ENCODE measurements around the gene EMILIN2. TPM values are rescaled to one million over a fixed set of nuclear protein-coding genes. Genes with fewer than 3 reads are reported as not detected.

Gene EMILIN2
- total and polyA plus RNA-seq, 2 of the 13 experiments (the other 11 are each of a cell fraction or from before 2014, with no cell fraction given): 7.6 to 8.2 TPM

GRCh38 chr18:2906704-2907549 lies 60.1 kb downstream of the EMILIN2 start (continued):
- TF ChIP-seq REST (IDR thresholded peaks at IDR 0.05; ENCODE audit: borderline replicate concordance in 1 of 2, low read depth in 1 of 2, low read length in 2 of 2): no peak
- no peak for TF ChIP-seq ZNF275 (CRISPR knock-in tag; IDR thresholded peaks at IDR 0.05; ENCODE audit: borderline replicate concordance)
- TF ChIP-seq ZGPAT (CRISPR knock-in tag; IDR thresholded peaks at IDR 0.05): no peak
- no peak for TF ChIP-seq ZNF720 (CRISPR knock-in tag; IDR thresholded peaks at IDR 0.05)
- no peak for TF ChIP-seq MED13 (CRISPR knock-in tag; IDR thresholded peaks at IDR 0.05)
- peak; percentile 55 for TF ChIP-seq GABPA (IDR thresholded peaks at IDR 0.05; ENCODE audit: low read depth, low read length)
- TF ChIP-seq GABPA (CRISPR knock-in tag; IDR thresholded peaks at IDR 0.05; ENCODE audit: low read depth): peak; percentile 51
- TF ChIP-seq TP53 (CRISPR knock-in tag; conservative IDR thresholded peaks at IDR 0.05): 0 out of 2 replicates have a peak, but pooled peaks have one; percentile 23
- peak; percentile 29; the same call in 1 of the 2 replicates for TF ChIP-seq POLR2AphosphoS5 (IDR thresholded peaks at IDR 0.05; ENCODE audit: low read depth, low read length)
- peak; percentile 26; the same call in 1 of the 2 replicates for TF ChIP-seq DRAP1 (CRISPR knock-in tag; IDR thresholded peaks at IDR 0.05)
- no peak for TF ChIP-seq LRRFIP1 (CRISPR knock-in tag; conservative IDR thresholded peaks at IDR 0.05)
- TF ChIP-seq FOSL2 (CRISPR knock-in tag; IDR thresholded peaks at IDR 0.05): no peak
- no peak for TF ChIP-seq PLRG1 (conservative IDR thresholded peaks at IDR 0.05)
- TF ChIP-seq ZBTB20 (CRISPR knock-in tag; IDR thresholded peaks at IDR 0.05; ENCODE audit: borderline replicate concordance, low read depth): no peak
- TF ChIP-seq ZNF512 (CRISPR knock-in tag; IDR thresholded peaks at IDR 0.05): no peak
- TF ChIP-seq SALL1 (CRISPR knock-in tag; IDR thresholded peaks at IDR 0.05): peak; percentile 33; the same call in 1 of the 2 replicates
- peak; percentile 28; the same call in 1 of the 2 replicates for TF ChIP-seq TMF1 (CRISPR knock-in tag; IDR thresholded peaks at IDR 0.05; ENCODE audit: low read depth)
- peak; percentile 62 for TF ChIP-seq MAX (IDR thresholded peaks at IDR 0.05)

All from HepG2 (cell line).